GM19023 (cell line): ENCODE measurements around the gene DIO3.

Experiments
- ATAC-seq: cut with Tn5 transposase; IDR thresholded peaks from one replicate; pipeline ENCODE4 v1.9.1; 2021; ENCODE audit warnings: mild to moderate bottlenecking, moderate library complexity; ENCODE audit not compliant: unreplicated experiment

The DIO3 gene

DNA sequence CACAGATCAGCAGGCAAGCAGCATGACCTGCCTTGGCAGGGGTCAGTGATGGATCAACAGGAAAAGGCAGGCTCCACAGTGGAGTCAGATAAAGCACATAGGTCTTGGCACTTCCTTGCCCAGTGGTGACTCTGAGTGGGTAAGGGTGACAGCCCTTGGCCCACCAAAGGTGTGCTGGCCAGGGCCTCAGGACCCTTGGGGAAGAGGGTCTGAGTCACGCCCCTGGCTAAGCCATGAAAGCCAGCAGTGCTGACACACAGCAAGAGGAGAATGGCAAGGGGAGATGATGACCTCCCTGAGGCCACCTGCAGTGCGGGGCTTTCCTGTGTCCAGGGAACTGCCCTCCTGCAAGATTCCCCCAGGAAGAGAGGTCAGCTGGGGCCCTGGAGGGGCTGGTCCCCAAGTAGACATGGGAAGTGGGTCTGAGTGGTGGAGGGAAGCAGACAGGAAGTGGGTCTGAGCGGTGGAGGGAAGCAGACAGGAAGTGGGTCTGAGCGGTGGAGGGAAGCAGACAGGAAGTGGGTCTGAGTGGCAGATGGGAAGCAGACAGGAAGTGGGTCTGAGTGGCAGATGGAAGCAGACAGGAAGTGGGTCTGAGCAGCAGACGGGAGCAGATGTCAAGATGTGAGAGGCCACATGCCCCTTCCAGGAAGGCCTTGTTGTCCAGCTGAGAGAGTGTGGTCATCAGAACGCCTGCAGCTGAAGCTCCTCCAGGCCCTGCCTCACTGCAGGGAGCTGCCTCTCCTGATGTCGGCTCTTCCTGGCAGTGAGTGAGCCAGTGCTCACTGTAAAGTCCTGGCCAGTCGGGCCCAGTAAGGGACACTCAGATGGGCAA, 34.8 kb downstream of the DIO3 start:
- no peak for ATAC-seq

DNA sequence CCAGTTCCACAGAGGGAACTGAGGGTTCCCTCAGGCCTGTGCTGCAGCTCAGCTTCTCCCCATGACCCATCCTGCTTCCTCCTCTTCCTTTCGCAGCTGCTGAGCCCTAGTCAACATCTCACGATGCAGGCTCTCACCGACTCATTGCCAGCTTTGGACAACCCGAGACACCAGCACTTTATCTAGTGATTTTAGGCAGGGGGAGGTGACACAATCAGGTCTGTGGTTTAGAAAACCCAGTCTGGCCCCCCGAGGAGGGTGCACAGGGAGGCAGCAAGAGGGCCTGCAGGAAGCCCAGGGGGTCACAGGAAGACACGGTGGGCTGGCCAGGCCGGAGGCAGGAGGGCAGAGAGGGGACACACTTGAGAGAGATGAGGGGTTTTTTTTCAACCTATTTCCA, 35.4 kb downstream of the DIO3 start:
- no peak for ATAC-seq

DNA sequence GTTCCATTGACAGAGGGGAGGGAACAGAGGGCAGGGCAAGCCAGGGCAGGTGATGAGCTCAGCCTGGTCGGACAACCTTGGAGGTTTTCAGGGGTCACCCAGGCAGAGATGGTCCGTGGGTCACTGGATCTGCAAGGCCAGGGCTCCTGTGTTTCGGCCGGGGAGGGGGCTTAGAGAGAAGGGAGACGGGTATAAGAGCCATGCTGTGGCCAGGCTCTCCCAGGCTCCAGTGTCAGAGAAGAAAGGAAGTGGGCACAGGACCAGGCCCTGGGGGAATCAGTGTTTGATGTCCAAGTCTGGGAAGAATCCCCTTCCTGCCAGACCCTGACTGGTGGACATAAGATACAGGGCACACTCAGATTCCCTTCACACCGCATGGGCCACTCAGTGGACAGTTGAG, 36.9 kb downstream of the DIO3 start:
- ATAC-seq: no peak

DNA sequence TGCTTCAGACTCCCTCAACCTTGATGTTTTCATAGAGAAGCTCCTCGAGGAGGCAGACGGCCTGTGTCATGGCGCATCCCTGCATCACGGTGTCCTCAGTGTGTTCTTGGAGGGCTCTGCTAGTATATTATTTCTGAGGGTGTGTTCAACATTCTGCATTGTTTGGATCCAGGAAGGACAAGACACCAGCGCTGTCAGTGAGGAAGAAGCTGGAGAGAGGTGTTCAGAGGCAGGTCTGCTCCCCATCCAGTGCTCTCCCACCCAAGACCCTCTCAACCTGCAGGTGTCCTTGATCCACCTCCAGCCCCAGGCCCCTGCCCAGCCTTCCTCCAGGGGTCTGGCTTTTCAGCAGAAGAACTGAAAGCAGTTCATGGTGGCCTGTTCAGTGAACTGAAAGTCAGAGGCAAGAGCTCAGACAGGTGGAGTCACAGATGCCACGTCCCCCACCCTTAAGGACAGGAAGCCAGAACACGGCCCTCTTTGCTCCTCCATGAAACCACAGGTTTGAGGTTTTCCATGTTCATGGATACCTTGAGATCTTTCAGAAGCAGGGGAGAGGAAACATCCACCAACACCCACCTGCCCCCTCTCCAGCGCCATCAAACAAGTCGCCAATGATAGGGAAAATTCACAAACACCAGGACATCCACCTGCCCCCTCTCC, 37.4 kb downstream of the DIO3 start:
- ATAC-seq: no peak

DNA sequence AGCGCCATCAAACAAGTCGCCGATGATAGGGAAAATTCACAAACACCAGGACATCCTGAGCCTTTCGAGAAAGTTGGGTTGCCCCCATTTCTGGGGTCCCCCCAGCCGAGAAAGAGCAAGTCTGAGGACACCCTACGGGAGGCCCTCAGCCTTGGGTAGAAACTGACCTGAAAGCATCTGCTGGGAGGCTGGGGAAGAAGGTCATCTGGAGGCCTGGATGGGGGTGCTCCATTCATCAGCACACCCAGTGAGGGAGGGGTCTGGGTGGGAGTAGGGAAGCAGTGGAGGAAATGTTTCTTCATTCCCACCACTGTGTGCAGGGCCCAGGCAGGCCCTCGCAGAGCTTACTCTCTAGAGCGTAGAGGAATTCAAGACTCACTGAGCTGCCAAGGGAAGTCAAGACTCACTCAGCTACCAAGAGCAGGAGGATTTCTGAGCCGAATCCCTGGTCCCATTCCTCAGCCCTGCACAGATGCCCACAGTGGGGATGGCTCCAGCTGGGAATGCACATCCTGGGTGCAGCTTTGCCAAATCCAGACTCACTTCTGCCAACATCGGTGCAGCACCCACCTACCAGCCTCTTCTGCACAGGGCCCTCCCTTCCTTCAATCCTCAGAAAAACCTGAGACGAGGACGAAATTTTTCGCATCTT, 38.1 kb downstream of the DIO3 start:
- no peak for ATAC-seq

DNA sequence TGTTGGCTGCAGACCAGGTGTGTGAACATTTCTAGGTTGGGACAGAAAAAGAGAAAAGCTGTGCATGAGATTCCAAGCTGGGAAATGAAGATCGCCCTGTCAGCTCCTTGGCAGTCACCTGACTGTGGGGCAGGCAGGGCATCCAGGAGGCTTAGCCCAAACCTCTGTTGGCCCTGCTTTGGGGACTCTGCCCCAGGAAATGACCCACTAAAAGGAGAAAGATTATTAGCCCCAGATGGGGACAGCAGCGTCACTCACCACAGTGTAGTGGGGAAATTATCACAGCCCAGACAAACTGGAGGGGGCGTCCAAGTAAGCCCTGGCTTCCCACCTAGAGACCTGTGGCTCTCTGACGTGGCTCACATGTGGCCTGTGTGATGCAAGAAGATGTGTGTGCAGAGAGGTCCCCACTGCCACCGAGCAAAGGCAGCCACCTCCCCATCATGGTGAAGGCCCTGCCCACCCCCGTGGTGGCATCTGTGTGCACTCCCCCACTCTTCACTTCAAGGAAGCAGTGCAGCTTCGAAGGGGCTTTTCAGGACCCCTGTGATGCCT, 39.1 kb downstream of the DIO3 start:
- no peak for ATAC-seq

DNA sequence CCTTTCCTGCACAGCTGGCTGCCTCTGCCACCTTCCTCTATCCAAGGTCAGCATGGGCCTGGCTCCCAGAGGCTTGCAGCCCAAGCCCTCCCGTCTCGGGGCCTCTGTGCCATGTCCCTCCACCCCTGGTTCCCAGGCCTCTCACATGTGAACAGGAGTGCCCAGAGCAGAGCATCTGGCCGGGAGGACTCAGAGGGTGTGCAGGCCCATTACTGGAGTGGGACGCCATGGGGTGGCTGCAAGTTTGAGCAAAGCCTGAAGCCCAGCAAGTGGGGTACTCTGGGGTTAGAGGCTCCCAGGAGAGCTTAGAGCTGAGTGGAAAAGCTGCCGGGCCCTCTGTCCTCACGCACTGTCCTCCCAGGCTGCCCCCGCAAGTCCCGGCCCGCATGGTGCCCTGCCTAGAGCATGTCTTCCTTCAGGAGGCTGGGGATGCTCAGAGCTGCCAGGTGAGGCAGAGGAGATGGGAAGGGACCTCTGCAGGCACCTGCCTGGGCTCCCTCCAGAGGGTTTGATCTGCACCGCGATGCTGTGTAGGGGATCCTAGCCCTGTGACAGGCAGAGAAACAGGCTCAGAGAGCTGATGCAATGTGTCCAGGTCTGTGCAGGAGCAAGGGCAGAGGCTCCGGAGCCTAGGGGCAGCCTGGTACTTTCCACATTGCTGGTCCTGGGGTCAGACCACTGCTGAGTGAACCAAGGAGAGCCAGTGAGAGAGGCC, 39.8 kb downstream of the DIO3 start:
- ATAC-seq: no peak

DNA sequence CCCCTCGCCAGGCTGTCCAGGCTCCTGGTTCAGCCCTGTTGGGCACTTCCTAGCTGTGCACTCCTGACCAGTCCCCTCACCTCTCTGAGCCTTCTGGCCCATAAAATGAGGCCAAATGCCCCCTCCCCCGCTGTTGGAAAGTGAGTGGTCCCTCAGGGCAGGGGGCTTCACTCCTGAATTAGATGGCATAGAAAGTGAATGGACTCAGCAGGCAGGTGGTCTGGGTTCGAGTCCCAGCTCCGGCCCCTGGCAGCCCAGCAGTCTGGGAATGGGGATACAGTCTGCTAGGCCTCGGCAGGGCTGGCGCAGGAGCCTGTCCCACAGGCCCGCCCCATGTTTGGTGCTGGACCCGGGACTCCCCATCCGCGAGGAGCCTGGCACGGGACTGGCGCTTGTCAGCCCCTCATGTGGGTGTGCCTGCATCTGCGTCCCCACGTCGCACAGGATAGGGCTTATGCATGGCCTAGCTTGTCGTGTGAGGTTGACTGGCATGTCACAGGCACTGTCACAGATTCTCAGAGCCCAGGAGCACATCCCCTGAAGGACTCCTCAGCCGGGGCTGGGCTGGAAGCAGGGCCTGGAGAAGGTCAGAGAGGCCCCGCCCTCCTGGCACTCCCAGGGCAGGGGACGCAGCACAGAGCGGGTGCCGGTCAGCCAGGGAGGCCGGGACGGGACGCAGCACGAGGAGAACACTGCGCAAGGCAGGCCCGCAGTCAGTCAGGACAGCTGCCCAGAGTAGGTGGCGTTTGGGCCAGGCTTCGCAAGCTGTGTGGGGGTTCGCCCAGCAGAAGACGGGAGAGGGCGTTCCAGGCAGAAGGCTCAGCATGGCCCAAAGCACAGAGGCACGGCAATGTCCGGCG, 40.5 kb downstream of the DIO3 start:
- no peak for ATAC-seq

DNA sequence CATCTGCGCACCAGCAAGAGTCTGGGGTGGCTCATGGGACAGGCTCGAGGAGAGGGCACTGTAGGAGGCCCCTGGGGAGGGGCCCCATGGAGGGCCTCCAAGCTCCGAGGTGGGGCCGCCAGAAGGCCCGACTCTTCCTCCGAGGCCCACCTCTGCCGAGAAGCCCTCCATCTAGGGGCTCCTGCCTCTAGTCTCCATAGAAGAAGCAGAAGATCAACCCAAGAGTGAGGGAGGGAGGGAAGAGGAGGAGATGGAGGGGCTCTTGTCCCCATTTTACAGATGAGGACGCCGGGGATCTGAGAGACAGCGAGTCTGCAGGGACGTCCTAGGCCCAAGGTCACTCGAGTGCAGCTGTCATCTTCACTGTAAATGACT, 41.2 kb downstream of the DIO3 start:
- no peak for ATAC-seq

DNA sequence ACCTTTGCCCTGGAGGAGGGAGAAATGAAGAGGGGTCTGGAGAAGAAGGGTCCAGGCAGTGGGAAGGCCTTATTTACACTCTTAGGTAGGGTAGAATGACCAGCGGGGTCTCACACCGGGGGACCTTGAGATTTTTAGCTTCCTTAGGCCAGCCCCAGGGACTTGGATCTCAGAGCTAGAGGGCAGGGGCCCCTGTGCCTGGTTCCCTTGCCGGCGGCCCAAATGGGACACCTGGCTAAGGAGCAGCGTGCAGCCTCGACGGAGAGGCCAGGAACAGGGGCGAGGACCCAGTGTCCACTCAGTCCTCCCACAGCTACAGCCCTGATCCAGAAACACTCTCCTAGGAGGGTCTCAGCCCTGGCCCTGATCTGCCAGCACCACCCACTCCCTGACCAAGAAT, 41.8 kb downstream of the DIO3 start:
- ATAC-seq: no peak

DNA sequence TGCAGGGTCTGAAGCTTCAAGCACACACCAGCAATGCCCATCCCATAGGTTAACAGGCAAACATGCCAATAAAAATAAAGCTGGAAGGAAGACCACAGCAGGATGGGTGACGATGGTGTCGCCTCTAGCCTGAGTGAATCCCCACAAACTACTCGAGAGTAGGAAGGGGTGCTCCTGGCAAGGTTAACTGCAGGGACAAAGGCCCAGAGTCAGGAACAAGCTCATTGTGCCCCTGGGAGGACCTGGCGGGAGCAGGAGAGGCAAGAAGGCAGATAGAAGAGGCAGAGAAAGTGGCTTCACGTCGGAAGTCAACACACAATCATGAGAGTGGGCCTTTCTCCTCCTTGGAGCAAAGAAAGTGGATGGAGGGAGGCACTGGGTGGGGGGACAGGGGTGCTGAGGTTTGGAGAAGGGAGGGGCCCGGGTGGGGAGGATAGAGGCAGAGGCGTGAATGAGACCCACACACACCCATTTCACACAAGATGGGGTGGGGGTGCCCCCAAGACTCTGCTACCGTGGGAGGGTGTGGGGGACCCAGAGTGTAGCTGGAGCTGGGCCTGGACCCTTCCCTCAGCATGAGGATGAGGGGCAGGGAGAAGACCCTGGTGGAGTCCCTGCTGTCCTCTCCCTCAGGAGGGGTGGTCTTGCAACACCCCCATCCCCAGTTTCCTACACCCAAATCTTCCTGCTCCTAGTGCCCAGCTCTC, 43.1 kb downstream of the DIO3 start:
- ATAC-seq: no peak

DNA sequence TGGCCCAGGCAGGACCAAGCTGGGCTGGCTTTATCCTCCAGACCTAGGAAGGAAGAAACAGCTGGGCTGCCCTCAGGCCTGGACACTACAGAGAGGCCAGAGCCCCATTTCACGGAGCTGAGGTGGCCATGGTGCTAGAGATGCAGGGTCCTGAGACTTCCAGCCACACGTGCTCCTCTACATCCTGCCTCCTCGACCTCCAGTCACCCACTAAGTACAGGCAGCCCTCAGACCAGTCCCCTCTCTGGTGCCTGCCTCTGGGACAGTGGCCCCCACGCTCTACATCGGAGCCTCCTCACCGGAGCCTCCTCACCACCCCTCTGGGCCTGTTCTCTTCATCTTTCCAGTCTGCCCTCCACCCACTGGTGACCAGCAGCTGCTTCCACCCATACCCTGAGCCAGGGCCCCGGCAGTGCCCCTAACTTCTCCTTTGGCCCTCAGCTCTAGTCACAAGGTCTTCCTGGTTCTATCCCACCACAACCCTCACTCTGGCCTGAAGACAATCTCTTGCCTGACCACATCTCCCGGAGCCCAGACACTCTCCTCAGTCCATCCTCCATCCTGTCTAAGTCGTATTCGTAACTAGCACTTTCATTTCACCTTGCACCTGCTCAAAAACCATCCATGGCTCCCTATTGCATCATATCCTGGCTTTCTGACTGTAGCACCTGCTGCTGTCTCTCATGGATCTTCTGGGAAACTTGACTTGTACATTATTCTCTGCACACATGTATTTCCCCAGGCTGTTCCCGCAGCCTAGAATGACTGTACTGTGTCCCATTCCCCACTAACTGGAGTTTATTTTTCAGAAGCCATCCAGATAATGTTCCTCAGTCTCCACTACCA, 43.9 kb downstream of the DIO3 start:
- no peak for ATAC-seq

DNA sequence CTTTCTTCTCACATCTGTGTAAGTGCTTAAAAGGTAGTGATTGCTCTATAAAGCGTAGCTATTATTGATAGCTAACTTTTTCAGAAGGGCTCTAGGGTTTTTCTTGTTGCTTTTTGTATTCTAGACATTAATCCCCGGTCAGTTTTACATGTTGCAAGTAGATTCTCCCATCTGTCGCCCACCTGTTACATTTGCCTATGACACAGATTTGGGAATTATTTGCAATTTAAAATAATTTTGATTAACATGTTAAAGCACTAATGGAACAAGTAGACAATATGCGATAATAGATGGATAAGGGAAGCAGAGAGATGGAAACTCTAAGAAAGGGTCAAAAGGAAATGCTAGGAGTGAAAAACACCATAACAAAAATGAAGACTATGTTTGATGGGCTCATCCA, 44.5 kb downstream of the DIO3 start:
- ATAC-seq: no peak
